Stimulated activated CD4-positive, alpha-beta T cell treated with anti-CD3 and anti-CD28 coated beads, Interleukin-12 subunit alpha, Interleukin-12 subunit beta, amount 100 ng/mL, for 48 hours (primary cell): ENCODE measurements around the gene NCAM1.

ENCODE experiments used
- DNase-seq, 3 donors: peaks; one replicate each; pipeline ENCODE4 v3.0.0-alpha.2; 2020; ENCODE audit warnings: low read depth in 2 of 3, low spot score in 1 of 3

NCAM1 gene

GRCh38 chr11:113248702-113249490, 287.7 kb downstream of the NCAM1 start:
- no peak for DNase-seq

- no peak for DNase-seq
Measured at GRCh38 chr11:113249491-113249763, 288.2 kb downstream of the NCAM1 start.

GRCh38 chr11:113249786-113250185, 288.6 kb downstream of the NCAM1 start:
- DNase-seq: no peak

- no peak for DNase-seq
Measured at GRCh38 chr11:113251281-113251680, 290.1 kb downstream of the NCAM1 start.

GRCh38 chr11:113253406-113253805, 292.2 kb downstream of the NCAM1 start:
- no peak for DNase-seq

GRCh38 chr11:113255096-113255495, 293.9 kb downstream of the NCAM1 start:
- no peak for DNase-seq

- no peak for DNase-seq
Measured at GRCh38 chr11:113255741-113256140, 294.5 kb downstream of the NCAM1 start.

- DNase-seq: no peak
Measured at GRCh38 chr11:113256431-113257202, 295.4 kb downstream of the NCAM1 start.

- DNase-seq: no peak
Measured at GRCh38 chr11:113260096-113260425, 298.8 kb downstream of the NCAM1 start.

GRCh38 chr11:113260541-113260940, 299.3 kb downstream of the NCAM1 start:
- no peak for DNase-seq

GRCh38 chr11:113261709-113262475, 300.7 kb downstream of the NCAM1 start:
- DNase-seq: no peak

GRCh38 chr11:113262594-113262993, 301.4 kb downstream of the NCAM1 start:
- DNase-seq: no peak

- DNase-seq: no peak
Measured at GRCh38 chr11:113263458-113264259, 302.4 kb downstream of the NCAM1 start.

- DNase-seq: no peak
Measured at GRCh38 chr11:113265362-113265761, 304.1 kb downstream of the NCAM1 start.

GRCh38 chr11:113267493-113267892, 306.3 kb downstream of the NCAM1 start:
- DNase-seq: no peak

GRCh38 chr11:113269096-113269495, 307.9 kb downstream of the NCAM1 start:
- DNase-seq: no peak

- DNase-seq: no peak
Measured at GRCh38 chr11:113269636-113270035, 308.4 kb downstream of the NCAM1 start.

- no peak for DNase-seq
Measured at GRCh38 chr11:113270080-113270479, 308.9 kb downstream of the NCAM1 start.

GRCh38 chr11:113271551-113272245, 310.5 kb downstream of the NCAM1 start:
- no peak for DNase-seq

- no peak for DNase-seq
Measured at GRCh38 chr11:113272281-113272680, 311.1 kb downstream of the NCAM1 start.
